GM18508 (cell line): ENCODE measurements around the gene NXN.
"Not testable (repeated sequence)": the region's sequence is repeated elsewhere in the genome, so short reads cannot be mapped to it uniquely, and the experiment has no call there.

Experiments used
- ATAC-seq: cut with Tn5 transposase; IDR thresholded peaks from one replicate; pipeline ENCODE4 v1.9.1; 2021; ENCODE audit warnings: moderate number of reproducible peaks; ENCODE audit not compliant: insufficient read depth, unreplicated experiment

NXN gene

DNA sequence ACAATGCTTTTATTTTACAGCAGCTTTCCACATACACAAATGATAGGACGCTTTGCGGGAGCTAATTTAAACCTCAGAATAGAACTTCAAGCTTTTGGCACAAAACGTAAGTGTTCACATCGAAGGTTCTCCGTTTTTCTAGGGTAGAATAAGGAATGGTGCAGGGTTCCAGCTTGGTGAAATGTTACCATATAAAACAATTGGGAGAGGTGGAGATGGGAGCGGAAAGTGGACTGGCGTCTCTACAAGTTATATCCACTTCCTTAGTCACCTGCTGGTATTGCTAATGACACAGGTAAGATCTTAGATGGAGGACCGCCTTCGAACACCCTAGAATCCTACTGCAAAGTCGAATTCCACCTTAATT, 1.7 kb upstream of the NXN start:
- ATAC-seq = no peak

DNA sequence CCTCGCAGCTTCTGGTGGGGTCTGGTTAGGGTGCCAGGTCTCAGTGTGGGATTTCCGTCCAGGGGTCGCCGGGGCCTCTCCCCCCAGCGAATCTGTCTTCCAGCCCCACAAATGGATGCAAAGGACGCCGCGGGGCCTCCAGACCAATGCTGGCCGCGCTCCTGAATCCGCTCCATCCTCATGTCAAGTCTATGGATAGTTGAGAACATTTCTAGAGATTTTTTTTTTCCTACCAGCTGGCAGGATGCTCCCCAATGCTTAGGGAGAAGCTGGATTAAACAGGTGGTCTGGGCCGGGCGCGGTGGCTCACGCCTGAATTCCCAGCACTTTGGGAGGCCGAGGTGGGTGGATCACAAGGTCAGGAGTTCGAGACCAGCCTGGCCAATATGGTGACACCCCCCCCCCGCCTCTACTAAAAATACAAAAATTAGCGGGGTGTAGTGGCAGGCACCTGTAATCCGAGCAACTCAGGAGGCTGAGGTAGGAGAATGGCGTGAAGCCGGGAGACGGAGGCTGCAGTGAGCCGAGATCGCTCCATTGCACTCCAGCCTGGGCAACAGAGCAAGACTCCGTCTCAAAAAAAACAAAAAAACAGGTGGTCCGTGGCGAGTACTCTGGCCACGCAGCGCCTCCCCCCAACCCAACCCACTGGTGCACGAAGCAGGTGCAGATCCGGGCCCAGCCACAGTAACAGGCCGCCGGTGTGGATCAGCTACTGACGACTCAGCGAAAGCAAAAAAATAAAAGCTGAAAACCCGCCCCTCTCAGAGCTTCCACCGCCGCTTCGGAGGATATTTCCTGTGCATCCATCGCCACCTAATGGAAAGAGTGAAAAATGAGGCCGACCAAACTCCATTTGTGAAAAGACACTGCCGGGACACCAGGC, 1.1 kb upstream of the NXN start:
- no peak for ATAC-seq

DNA sequence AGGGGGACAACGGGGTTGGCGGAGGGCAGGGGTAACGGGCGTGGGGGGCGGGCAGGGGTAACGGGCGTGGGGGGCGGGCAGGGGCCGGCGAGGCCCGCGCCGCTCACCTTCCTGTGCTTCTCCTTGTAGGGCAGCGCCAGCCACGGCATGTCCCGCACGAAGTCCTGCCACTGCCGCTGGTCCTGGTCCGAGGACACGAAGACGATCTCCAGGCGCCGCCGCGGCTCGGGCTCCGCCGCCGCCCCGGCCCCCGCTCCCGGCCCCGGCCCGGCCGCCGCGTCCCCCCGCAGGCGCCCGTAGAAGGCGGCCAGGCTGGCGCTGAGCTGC, 401 bp downstream of the NXN start:
- ATAC-seq = no peak

DNA sequence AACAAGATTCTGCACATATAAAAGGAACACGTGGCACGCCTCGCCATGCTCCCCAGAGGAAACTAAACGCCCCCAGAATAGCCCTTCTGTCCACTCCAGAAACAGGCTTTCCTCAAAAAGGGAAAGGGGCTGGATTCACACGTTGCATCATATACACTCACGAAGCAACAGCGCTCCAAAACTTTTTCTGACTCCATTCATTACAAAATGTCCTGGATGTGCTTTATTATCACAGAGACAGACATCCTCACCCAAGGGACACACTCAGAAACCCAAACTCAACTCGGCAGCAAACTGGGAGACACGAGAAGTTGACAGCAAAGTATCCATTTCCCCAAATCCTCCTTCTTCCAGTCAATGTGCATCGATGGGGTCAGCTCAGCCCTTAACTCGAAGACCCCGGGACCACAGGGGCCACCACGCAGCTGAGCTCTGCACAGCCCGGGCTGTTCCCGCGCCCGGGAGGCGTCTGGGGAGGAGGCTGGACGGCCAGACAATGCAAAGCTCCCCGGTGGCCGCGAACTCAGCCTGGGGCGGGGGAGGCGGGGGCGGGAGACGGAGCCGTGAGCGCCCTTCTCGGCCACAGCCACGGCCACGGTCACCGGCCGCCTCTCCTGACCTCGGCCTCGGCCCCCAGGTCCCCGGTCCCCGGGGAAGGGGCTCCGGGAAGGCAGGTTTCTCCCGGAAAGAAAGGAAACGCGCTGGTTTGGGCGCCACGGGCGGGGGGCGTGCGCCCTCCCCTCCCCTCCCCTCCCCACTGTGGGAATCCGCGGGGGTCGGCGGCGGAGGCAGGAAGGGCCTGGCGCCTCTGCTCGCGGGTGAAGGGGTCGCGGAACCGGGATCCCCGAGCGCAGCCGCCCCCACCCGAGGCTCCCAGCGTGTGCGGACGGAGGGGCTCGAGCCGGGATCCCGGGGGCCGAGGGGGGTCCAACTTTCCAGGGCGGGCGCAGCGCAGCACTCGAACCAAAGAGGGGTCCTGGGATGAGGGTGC, 1.2 kb downstream of the NXN start:
- no peak for ATAC-seq

DNA sequence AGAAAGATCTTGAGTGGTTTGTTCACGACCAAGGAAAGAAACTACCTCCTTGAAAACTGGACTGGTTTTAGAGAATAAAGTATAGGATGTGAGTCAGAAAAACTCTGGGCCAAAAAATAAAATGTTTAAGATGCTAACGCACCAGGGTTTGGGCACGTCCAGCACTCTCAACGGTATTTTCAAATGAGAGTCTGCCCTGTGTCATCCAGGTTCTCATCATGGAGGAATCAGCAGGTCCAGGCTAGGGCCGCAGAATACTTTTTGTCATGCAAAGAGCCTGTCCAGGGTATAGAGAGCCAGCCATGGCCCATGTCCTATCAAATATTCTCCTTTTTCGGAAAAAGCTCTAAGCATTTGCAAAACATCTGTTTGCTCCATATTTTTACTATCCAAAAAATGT, 2.4 kb downstream of the NXN start:
- no peak for ATAC-seq

DNA sequence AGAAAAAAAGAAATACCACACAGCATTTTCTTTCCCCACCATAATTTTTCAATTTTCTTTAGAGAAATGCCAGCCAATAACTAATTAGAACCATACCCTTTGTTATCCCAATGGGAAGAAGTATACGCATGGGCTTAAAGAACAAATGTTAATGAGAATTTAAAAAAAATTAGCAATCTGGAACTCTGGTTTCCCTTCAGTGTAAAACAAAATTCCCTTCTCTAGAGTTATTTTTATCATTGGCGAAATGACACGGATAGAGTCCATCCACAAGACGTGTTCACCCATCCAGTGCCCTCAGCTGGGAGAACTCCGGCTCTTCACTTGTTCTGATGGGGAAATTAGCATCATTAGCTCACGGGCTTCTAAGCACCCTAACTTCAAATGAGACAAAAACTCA, 3.3 kb downstream of the NXN start:
- no peak for ATAC-seq

DNA sequence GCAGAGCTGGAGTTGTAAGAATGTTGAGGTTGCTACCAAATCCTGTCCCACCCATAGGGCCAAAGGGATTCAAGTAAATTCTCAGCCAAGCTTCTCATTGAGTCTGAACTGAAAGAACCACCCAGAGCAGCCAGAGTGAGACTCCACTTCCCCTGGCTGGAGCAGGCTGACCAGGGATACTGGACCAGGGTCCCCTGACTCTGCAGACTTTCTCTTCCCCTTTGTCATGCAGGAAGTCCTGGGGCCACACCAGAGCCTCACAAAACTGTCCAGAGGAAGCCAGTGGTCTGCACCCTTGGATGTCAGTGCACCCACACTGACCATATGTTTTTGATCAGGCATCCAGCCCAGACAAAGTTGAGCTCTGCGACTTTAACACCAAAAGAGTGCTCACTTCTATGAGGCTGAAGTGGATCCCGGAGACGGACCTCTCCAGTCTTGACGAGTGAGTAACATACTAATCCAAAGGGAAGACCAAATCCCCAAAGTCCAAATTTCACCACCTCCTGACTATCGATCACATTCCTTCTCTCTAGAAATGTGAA, 4.1 kb downstream of the NXN start:
- ATAC-seq = no peak

DNA sequence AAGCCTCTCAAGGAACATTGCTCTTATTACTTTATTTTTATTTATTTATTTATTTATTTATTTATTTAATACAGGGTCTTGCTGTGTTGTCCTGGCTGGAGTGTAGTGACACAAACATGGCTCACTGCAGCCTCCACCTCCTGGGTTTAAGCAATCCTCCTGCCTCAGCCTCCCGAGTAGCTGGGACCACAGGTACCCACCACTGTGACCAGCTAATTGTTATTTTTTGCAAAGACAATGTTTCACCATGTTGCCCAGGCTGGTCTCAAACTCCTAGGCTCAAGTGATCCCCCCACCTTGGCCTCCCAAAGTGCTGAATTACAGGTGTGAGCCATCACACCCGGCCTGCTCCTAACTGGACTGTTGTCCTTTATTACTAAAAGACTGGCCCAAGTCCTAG, 4.8 kb downstream of the NXN start:
- not testable (repeated sequence) for ATAC-seq

DNA sequence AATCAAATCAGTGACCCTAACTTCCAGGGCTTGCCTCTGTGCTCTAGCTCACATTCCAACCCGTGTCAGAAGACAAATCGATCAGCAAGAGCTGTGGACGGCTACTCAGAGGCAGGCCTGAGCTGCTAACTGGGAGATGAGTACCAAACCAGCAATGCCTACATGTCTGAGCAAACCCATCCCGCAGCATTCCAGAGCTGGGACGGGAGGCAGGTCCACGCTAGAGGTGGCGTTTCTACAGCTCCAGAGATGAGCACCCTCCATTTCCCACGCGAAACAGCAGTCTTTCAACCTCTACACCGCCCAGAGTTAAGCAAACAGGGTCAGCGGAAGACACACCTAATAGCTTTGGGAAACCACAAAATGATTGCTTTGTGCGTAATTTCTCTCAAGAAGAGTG, 6.5 kb downstream of the NXN start:
- ATAC-seq = no peak

DNA sequence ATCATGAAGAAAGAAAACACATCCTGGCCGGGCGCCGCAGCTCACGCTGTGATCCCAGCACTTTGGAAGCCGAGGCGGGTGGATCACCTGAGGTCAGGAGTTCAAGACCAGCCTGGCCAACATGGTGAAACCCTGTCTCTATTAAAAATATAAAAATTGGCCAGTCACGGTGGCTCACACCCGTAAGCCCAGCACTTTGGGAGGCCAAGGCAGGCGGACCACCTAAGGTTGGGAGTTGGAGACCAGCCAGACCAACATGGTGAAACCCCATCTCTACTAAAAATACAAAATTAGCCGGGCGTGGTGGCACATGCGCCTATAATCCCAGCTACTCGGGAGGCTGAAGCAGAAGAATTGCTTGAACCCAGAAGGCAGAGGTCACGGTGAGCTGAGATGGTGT, 7.7 kb downstream of the NXN start:
- not testable (repeated sequence) for ATAC-seq

DNA sequence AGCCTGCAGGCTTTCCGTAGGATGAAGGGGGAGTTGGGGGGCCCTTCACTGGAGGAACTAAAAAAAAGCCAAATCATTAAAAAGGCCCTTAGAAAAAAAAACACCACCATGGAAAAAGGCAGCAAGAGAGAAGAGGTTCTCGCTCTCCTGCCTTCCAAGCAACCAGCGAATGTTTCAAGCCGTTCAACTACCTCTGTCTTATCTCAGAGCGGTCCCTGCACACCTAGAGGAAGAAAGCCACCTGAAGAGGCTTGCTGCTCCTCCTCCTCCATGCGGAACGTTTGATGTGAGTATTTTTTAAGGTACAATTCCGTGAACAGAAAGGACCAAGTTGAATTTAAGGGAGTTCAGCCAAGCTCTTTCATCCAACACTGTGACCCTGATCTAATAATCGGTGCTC, 9.2 kb downstream of the NXN start:
- no peak for ATAC-seq

DNA sequence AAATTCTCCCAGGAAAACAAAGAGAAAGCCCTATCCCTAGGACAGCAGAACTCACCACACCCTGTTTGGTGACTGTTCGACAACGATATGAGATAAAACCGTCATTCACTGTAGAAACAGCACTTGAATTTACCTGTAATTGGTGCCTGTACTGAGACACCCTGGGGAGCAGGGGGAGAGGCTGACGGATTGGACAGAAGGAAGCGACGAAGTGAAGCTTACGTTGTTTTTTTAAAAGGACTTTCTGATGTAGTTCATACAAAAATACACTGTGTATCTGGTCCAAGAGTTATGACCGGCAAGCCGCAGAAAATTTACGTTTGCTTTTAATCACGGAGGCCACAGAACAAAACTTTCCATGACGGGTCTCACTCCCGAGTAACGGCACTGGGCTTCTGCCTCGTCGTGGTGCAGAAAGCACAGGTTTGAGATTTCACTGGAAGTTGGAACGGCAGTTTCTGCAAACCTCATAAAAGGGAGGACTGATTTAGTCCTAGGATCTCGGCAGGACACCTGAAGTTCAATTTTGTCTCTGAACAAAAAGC, 9.7 kb downstream of the NXN start:
- no peak for ATAC-seq

DNA sequence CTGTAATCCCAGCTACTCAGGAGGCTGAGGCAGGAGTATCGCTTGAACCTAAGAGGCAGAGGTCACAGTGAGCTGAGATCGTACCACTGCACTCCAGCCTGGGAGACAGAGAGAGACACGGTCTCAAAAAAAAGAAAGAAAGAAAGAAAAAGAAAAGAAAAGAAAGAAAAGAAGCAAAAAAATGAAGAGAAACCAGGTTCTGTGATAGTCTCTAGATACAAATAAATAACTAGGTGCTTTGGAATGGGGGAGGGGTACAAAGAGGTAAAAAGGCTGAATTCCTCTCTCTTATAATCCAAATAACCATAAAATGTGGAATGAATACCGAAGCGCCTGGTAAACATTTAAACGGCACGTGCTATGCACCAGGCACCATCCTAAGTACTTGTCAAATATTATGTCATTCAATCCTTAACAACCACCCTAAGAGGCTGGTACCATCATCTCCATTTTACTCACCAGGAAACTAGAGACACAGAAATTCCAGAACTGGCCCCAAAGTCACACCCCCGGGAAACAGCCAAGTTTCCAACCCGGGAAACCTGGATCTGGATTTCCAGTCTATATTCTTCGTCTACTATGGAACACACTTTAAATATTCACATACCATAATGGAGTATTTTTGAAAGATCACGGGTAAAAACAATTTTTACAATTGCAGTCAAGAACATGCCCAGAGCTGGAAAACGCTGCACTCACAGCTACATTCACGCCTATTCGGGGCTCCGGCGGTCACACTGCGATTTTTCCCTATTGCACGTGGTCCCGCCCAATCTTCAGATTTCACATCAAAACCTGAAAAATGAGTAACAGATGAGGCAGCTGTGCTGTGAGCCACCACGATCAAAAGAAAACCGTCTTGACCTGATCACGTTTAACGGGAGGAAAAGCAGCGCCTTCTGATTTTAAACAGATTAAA, 10.5 kb downstream of the NXN start:
- no peak for ATAC-seq

DNA sequence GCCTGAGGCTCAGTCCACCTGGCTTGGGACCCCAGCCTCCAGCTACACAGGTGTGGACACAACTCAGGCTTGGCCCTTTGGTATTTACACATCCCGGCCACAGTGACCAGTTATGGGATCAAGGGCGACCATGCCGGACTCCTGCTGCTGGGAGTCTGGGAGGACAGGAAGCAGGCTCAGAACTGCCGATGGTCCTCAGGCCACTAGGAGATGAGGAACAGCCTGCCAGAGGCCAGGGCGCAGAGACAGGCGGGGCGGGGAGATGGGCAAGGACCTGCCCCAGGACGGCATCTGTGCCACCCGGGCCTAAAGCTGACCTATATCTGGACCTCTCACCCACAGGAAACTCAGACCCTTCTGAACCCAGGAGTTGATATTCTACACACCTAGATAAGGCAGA, 12.5 kb downstream of the NXN start:
- ATAC-seq = no peak

DNA sequence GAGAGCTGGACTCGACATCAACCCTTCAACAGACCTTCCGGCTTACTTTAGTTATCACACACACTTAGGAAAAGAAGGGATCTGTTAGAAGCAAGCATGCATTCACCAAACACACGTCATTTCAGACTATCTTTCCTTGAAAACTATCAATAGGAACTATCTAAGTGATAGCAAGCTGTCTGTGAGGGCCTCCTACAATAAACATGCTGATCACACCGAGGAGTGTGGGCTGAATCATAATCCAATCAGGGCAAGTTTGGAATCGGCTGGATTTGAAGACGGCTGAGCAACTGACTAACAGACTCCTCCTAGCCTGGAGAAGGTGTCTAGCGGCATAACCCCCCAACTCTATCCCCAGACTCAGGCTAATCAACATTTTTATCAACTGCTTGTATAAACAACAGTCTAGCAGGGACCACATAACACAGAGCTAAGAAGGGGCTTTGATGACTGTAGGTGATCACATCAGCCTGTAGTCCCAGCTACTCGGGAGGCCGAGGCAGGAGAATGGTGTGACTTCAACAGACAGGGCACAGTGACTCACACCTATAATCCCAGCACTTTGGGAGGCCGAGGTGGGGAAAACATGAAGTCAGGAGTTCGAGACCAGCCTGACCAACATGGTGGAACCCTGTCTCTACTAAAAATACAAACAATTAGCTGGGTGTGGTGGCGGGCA, 14.1 kb downstream of the NXN start:
- ATAC-seq = no peak

DNA sequence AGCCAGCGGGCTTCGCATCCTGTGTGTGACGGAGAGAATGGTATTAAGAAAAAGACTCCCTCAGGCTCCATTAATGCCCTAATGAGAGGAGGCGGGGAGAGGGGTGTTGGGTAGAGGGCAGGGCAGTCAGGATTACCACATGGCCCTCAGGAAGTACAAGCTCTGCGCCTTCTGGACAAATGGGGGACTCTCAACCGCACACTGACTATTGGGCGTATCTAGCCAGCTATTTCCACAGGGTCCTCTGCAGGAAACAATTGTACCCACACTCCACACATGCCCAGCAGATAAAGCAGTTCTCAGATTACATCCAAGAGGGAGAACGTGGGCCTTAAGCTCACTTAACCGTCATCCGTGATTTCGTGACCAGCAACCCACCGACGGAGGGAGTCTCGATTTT, 14.7 kb downstream of the NXN start:
- ATAC-seq = no peak

DNA sequence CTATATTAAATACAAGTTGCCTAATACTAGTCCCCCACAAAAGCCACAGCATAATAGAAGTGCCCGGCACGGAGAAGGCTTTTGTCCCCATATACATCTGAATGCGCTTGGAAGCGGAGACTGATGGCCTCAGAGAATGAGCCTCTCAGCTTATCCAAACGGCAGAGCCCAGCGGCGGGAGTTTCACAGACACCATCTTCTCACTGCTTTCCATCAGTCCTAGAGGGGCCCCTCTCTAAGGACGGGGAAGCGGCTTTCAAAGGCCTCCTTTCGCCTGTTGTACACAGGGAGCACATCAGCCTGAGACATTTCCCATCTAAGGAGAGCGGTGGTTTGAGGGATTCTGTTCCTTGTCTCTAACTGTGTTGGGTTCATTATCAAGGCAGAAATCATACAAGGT, 16.9 kb downstream of the NXN start:
- no peak for ATAC-seq

DNA sequence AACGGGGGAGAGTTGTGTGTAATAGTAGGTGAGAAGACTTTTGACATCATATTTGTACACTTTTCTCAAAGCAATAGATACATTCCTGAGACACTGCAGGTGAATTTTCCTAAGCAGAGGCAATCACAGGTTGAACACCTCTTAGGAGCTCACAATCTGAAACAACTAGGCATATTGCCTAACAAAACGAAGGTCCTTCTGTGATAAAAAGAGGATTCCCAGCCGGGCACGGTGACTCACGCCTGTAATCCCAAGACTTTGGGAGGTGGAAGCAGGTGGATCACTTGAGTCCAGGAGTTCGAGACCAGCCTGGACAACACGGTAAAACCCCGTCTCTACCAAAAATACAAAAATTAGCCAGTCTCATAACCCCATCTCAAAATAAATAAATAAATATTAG, 17.4 kb downstream of the NXN start:
- no peak for ATAC-seq

DNA sequence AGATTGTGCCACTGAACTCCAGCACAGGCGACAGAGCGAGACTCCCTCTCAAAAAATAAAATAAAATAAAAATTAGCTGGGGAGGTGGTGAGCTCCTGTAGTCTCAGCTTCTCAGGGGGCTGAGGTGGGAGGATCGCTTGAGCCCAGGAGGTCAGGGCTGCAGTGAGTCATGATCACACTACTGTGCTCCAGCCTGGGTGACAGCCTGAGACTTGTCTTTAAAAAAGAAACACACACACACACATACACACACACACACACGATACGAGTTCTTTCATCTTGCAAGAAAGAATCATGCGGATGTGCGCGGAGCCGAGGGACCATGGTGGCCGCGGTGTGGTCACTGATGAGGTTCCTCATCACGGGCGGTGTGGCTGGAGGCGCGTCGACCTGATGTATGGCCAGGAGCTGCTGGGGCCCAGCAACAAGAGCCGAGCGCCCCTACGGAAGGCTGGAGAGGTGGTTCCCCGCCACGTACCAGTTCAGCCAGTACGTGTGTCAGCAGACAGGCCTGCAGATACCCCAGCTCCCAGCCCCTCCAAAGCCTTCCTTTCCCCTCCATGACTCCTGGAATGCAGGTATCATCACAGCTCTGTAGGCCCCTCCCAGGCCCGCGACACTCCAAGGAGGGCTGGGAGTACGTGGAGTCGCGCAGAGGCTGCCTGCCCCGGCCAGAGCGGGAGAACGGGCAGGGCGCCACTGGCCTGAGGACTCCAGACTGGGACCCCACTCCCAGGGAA, 20.7 kb downstream of the NXN start:
- no peak for ATAC-seq
